Mesothelial cell of epicardium (in vitro differentiated cells): ENCODE measurements around the gene SRPK2. TPM values are rescaled to one million over a fixed set of nuclear protein-coding genes. Genes with fewer than 3 reads are reported as not detected.

Experiments used
- DNase-seq, 2 experiments: peaks; one replicate each; pipeline ENCODE4 v3.0.0; 2021; ENCODE audit warnings: low spot score in 2 of 2; ENCODE audit not compliant: unreplicated experiment in 2 of 2
- H3K27ac Mint-ChIP-seq: 2 replicates; pipeline ENCODE4 v1.8.0; 2021; ENCODE audit warnings: mixed read lengths
- H3K27me3 Mint-ChIP-seq: 2 replicates; pipeline ENCODE4 v1.8.0; 2021; ENCODE audit warnings: low read depth, mixed read lengths
- H3K36me3 Mint-ChIP-seq: 2 replicates; pipeline ENCODE4 v1.8.0; 2021; ENCODE audit warnings: mixed read lengths
- H3K4me1 Mint-ChIP-seq: 2 replicates; pipeline ENCODE4 v1.8.0; 2021; ENCODE audit warnings: mixed read lengths
- H3K4me3 Mint-ChIP-seq: 2 replicates; pipeline ENCODE4 v1.8.0; 2021; ENCODE audit warnings: mild to moderate bottlenecking, moderate library complexity, mixed read lengths
- H3K9me3 Mint-ChIP-seq: 2 replicates; pipeline ENCODE4 v1.8.0; 2021; ENCODE audit warnings: mixed read lengths
- CTCF ChIP-seq: fragments of 200-600 bp; sonication (generic); IDR thresholded peaks from one replicate; pipeline ENCODE4 v1.5.0; 2021; ENCODE audit warnings: antibody characterized with exemption; ENCODE audit not compliant: unreplicated experiment
- total RNA-seq: library from RNA; stranded (reverse); gene quantifications from 3 replicates; pipeline ENCODE4 v1.2.1, GENCODE V29; 2021

SRPK2 gene
- total RNA-seq, 1 donor from 2014 or later, result 51.4 TPM

DNA sequence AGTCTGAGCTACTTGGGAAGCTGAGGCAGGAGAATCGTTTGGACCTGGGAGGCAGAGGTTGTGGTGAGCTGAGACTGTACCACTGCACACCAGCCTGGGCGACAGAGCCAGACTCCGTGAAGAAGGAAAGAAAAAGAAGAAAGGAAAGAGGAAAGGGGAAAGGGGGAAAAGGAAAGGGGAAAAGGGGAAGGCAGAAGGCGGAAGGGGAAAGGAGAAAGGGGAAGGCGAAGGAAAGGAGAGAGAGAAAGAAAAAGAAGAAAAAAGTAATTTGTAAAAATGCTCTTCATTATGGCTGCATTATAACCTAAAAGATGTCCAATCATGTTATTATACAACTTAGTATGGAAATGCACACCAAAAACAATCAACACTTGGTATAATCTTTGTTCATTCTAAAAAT, 110.2 kb downstream of the SRPK2 start:
- Mint-ChIP-seq H3K4me1 (peaks cover 4% of the 10 kb centered on the region), H3K27ac (no peak overlapping the region), H3K36me3 (peaks cover 3% of the 10 kb centered on the region), H3K4me3 (no peak overlapping the region), H3K9me3 (no peaks in the 10 kb centered on the region), H3K27me3 (no peaks in the 10 kb centered on the region)
- DNase-seq, result no peak
- no peak for TF ChIP-seq CTCF

DNA sequence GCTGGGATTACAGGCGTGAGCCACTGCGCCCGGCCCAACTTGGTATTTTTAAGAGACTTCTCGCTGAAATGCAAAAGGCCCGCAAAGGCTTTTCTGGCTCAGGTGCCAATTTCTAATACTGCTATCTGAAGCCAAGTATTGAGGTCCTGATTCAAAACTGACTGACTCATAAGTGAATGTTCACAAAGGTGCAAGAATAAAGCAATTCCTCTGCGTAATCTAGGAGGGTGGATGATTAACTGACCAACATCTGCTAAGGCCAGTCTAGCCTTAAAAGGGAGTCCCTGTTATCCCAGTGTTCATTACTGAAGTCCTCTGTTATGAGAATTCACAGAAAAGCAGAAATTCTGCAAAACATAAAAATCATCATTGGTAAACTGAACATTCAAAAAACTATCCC, 111.4 kb downstream of the SRPK2 start:
- peaks cover 3% of the 10 kb centered on the region for H3K36me3 Mint-ChIP-seq
- peaks cover 4% of the 10 kb centered on the region for H3K4me1 Mint-ChIP-seq
- H3K27ac Mint-ChIP-seq, result no peak overlapping the region
- no peak for TF ChIP-seq CTCF
- no peak for DNase-seq
- H3K9me3 Mint-ChIP-seq, result no peaks in the 10 kb centered on the region
- no peaks in the 10 kb centered on the region for H3K27me3 Mint-ChIP-seq
- no peak overlapping the region for H3K4me3 Mint-ChIP-seq

DNA sequence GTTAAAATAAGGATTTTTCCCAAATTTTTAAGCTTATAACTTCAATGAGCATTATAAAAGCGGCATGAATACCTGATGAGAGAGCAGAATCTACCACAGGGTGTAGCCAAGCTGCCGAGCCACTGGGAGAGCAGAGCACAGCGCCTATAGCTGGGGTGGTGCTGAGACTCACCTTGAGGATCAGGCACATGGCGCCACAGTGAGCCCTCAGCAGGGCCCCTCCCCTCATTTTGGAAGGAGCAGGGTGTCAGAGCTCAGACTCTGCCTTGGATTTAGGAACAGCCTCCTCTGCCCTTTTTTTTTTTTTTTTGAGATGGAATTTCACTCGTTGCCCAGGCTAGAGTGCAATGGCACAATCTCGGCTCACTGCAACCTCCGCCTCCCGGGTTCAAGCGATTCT, 118.6 kb downstream of the SRPK2 start:
- DNase-seq, result no peak
- TF ChIP-seq CTCF, result no peak
- H3K36me3 Mint-ChIP-seq, result peaks cover under 1% of the 10 kb centered on the region
- H3K4me3 Mint-ChIP-seq, result no peak overlapping the region
- no peaks in the 10 kb centered on the region for H3K27me3 Mint-ChIP-seq
- H3K9me3 Mint-ChIP-seq, result no peaks in the 10 kb centered on the region
- H3K4me1 Mint-ChIP-seq, result peaks cover 34% of the 10 kb centered on the region
- H3K27ac Mint-ChIP-seq, result no peak overlapping the region

- H3K4me3 Mint-ChIP-seq, result peak overlapping the region; percentile 69
- no peaks in the 10 kb centered on the region for H3K36me3 Mint-ChIP-seq
- H3K27ac Mint-ChIP-seq, result peak overlapping the region; percentile 90
- no peaks in the 10 kb centered on the region for H3K27me3 Mint-ChIP-seq
- H3K4me1 Mint-ChIP-seq, result peaks cover 38% of the 10 kb centered on the region
- no peak for DNase-seq
- no peak for TF ChIP-seq CTCF
- H3K9me3 Mint-ChIP-seq, result no peaks in the 10 kb centered on the region
These were observed 119.3 kb downstream of the SRPK2 start for GRCh38 chr7:105269397-105269796.

GRCh38 chr7:105268511-105269392, 120.0 kb downstream of the SRPK2 start:
- H3K36me3 Mint-ChIP-seq, result no peaks in the 10 kb centered on the region
- H3K27ac Mint-ChIP-seq, result peak overlapping the region; percentile 90
- H3K27me3 Mint-ChIP-seq, result no peaks in the 10 kb centered on the region
- no peaks in the 10 kb centered on the region for H3K9me3 Mint-ChIP-seq
- TF ChIP-seq CTCF, result no peak
- peaks cover 38% of the 10 kb centered on the region for H3K4me1 Mint-ChIP-seq
- peak overlapping the region; percentile 69 for H3K4me3 Mint-ChIP-seq
- no peak for DNase-seq
